GM19238 (cell line): ENCODE measurements around the gene TRABD2B.

ENCODE experiments used
- DNase-seq: peaks from one replicate; pipeline ENCODE4 v3.0.0; 2011; ENCODE audit warnings: low spot score; ENCODE audit not compliant: insufficient read length

Gene TRABD2B

GRCh38 chr1:47993416-47993740 lies 3.8 kb downstream of the TRABD2B start:
- DNase-seq, result no peak

GRCh38 chr1:47992720-47993415 lies 4.3 kb downstream of the TRABD2B start:
- DNase-seq, result no peak

DNA sequence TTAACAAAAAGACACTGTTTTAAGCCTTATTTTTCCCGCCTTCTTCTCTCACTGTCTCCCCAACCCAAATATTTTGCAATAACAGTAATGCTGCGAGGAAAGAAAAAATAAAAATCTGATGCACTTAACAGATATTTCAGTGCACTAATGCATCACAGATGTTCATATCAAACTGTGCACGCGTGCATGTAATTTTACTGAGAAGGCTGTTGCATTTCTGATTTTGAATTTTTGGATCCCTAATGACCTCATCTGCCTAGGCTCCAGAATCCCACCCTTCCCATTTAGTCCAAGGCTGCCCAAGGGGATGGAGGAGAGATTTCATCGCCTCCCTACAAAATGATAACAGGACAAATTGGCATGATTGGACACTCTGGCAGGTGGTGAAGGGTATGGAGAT lies 5.5 kb downstream of the TRABD2B start:
- no peak for DNase-seq

- no peak for DNase-seq
Measured at GRCh38 chr1:47991187-47991586, 6.0 kb downstream of the TRABD2B start.

DNA sequence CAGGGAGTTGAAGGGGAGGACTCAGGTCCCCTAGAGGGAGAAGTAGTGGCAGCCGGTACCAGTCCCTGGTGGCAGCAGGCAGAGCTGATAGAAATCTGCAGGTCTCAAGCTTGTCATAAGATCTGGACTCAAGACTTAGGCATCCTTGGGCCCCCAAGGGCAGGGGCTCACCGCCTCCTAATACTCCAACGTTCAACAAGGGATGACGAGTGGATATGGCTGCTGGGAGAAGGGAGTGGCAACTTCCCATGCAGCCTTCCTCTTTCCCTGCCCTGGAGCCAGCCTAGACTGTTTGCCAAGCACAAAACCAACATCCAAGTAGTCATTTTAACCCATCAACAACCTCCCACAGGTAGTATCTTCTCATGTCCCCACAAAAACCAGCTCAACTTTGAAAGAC lies 6.9 kb downstream of the TRABD2B start:
- no peak for DNase-seq

DNA sequence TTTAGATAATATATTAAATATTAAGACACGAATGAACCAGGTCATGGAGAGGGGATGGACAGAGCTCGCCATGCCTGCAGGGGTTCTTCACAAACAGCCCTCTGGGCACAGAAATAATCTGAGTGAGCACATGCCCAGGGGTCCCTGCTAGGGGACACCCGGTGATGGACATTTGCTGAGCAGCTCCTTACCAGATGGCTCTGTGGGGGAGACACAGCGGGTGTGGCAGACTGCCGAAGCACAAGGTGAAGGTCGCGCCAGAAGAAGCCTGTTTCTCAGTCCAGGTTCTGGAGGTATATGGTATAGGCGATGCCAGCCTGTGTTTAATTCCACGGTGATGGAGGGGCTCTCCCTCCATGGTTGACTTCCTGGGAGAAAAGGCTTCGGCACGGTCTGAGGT lies 9.6 kb downstream of the TRABD2B start:
- no peak for DNase-seq

GRCh38 chr1:47986761-47987200 lies 10.4 kb downstream of the TRABD2B start:
- DNase-seq, result no peak

GRCh38 chr1:47985018-47985417 lies 12.2 kb downstream of the TRABD2B start:
- no peak for DNase-seq

- DNase-seq, result no peak
Measured at GRCh38 chr1:47984175-47984789, 12.9 kb downstream of the TRABD2B start.

DNA sequence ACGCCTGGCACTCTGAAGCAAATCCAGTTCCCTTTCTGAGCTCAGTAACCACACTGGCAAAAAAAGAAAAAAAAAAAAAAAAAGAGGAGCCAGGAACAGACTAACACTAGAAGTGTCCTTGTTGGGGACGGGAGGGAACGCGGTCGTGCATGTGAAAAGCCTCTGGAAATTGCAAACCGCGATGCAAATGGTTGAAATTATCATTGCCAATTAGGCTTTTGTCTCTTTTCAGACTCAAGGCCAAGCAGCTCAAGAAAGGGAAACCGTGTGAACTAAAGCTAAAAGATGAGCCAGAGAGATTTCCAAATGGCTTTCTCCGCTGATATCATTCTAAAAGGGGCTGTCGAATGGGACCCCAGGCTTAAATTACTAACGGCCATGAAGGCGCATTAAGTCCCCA lies 13.5 kb downstream of the TRABD2B start:
- no peak for DNase-seq

DNA sequence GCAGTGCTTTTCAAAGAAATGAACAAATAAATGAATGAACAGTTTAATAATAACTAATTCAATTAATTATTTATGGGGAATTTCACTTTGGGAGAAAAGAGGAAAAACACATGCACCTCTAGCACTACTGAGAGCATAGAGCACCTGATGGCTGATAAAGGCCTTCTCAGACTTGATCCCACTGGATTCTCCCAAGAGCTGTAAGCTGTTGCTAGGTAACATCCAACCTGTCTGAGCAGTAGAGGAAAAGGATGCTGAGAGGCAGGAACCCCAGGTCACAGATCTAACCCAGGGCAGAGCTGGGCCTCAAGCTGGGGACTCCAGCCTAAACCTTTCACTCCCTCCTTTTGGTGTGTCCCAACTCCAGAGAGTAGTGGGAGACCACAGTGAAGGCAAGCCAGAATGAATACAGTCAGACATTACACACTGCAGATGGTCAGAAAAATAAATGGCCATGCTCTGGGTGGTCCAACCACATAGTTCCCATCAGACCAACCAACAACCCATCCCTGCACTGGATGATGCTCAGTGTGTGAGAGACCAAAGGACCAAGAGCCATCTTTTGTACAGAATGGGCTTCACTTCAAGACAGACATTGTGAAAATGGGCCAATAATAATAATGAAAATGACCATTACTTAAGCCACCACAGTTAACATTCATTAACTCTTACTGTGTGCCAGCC lies 15.4 kb downstream of the TRABD2B start:
- DNase-seq, result no peak

- no peak for DNase-seq
Measured at GRCh38 chr1:47980501-47980900, 16.7 kb downstream of the TRABD2B start.

GRCh38 chr1:47979724-47980123 lies 17.5 kb downstream of the TRABD2B start:
- no peak for DNase-seq

DNA sequence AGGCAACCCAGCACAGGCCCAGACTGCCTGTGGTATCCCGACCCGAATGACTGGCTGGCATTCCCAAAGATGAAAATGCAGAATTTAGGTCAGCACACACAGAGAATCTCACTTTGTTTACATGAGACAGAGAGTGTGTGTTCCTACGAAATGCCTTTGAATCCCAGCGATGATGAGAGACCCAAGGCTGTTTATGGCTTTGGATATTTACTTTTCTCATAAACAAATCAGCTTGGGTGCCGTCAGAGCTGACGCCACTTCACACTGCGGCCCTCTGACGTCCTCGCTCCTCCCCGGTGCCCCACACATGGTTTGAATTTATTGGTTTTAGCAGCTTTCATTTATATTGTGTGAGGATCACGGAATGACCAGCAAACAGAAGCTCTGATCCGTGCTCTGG lies 18.7 kb downstream of the TRABD2B start:
- DNase-seq, result no peak

DNA sequence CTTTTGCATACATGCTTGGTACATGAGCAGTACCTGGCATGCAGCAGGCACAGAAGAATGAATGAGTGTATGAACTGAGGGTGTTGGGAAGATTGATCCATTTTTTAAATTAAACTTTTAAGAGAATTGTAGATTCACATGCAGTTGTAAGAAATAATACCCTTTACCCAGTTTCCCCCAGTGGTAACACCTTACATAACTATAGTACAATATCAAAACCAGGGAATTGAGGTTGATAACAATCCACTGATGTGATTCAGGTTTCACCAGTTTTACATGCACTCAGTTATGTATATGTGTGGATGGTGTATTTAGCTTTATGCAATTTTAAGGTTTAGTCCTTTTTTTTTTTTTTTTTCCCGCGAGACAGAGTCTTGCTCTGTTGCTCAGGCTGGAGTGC lies 20.5 kb downstream of the TRABD2B start:
- no peak for DNase-seq

GRCh38 chr1:47976267-47976666 lies 20.9 kb downstream of the TRABD2B start:
- no peak for DNase-seq

- DNase-seq, result no peak
Measured at GRCh38 chr1:47975302-47975921, 21.8 kb downstream of the TRABD2B start.

- no peak for DNase-seq
Measured at GRCh38 chr1:47972864-47973432, 24.2 kb downstream of the TRABD2B start.

GRCh38 chr1:47971385-47972160 lies 25.6 kb downstream of the TRABD2B start:
- no peak for DNase-seq

DNA sequence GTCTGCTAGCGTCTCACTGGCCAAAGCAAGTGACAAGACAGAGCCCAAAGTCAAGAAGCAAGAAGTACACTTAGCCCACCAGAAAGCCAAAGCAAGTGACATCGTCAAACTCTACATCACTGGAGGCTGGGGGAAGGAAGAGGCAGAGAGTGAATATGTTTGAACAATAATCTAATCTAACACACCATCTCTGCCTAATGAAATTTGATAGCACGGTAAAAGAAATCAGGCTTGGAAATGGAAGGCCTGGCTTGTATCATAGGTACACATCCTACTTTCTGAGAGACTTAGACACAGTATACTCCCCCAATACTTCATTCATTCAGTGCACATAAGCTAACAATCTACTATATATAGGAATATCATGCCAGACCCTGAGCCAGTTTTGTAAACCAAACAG lies 26.3 kb downstream of the TRABD2B start:
- no peak for DNase-seq

- DNase-seq, result no peak
Measured at GRCh38 chr1:47969478-47969877, 27.7 kb downstream of the TRABD2B start.
